ENCODE results near the gene NCR2.
"Not testable (repeated sequence)": the region's sequence is repeated elsewhere in the genome, so short reads cannot be mapped to it uniquely, and the experiment has no call there.

NCR2 gene

GRCh38 chr6:41335296-41335695 lies at the start of gene NCR2:
Gene NCR2, plus strand, starts transcription at chr6:41335608. Its CDS starts 269 bp downstream, at chr6:41335877.
- in situ Hi-C loops (cut with MboI; ENCODE audit: low sequenced_read_pairs): no loop called here

GRCh38 chr6:41286544-41287346 lies 48.7 kb upstream of the NCR2 start, which contains the start of gene TREM1:
Gene TREM1, minus strand, starts transcription at chr6:41286682. Its CDS starts 27 bp downstream, at chr6:41286655.
- in situ Hi-C loops (cut with MboI; ENCODE audit: low sequenced_read_pairs): no loop called here

- in situ Hi-C loops (cut with MboI; ENCODE audit: low sequenced_read_pairs): no loop called here
Observed at GRCh38 chr6:41288030-41288753, 47.2 kb upstream of the NCR2 start.

- in situ Hi-C loops (cut with MboI; ENCODE audit: low sequenced_read_pairs): no loop called here
Observed at GRCh38 chr6:41288754-41289129, 46.7 kb upstream of the NCR2 start.

GRCh38 chr6:41289815-41290214 lies 45.6 kb upstream of the NCR2 start:
- in situ Hi-C loops (cut with MboI; ENCODE audit: low sequenced_read_pairs): no loop called here

GRCh38 chr6:41291717-41292116 lies 43.7 kb upstream of the NCR2 start:
- in situ Hi-C loops (cut with MboI; ENCODE audit: low sequenced_read_pairs): no loop called here

- in situ Hi-C loops (cut with MboI; ENCODE audit: low sequenced_read_pairs): no loop called here
Observed at GRCh38 chr6:41294214-41294872, 41.1 kb upstream of the NCR2 start.

GRCh38 chr6:41297248-41297647 lies 38.2 kb upstream of the NCR2 start:
- in situ Hi-C loops (cut with MboI; ENCODE audit: low sequenced_read_pairs): not testable (repeated sequence)

- in situ Hi-C loops (cut with MboI; ENCODE audit: low sequenced_read_pairs): no loop called here
Observed at GRCh38 chr6:41298785-41299502, 36.5 kb upstream of the NCR2 start.

GRCh38 chr6:41302638-41303037 lies 32.8 kb upstream of the NCR2 start:
- in situ Hi-C loops (cut with MboI; ENCODE audit: low sequenced_read_pairs): no loop called here

- in situ Hi-C loops (cut with MboI; ENCODE audit: low sequenced_read_pairs): no loop called here
Observed at GRCh38 chr6:41306187-41306854, 29.1 kb upstream of the NCR2 start.

GRCh38 chr6:41315203-41315602 lies 20.2 kb upstream of the NCR2 start:
- in situ Hi-C loops (cut with MboI; ENCODE audit: low sequenced_read_pairs): loop anchor here (10.0 kb wide), 2 partner anchors 120 to 220 kb away; no protein-coding TSS in a partner anchor

GRCh38 chr6:41315943-41316620 lies 19.3 kb upstream of the NCR2 start:
- in situ Hi-C loops (cut with MboI; ENCODE audit: low sequenced_read_pairs): loop anchor here (10.0 kb wide), 2 partner anchors 121 to 221 kb away; no protein-coding TSS in a partner anchor

GRCh38 chr6:41318261-41318653 lies 17.2 kb upstream of the NCR2 start:
- in situ Hi-C loops (cut with MboI; ENCODE audit: low sequenced_read_pairs): loop anchor here (10.0 kb wide), 2 partner anchors 123 to 223 kb away; no protein-coding TSS in a partner anchor

- in situ Hi-C loops (cut with MboI; ENCODE audit: low sequenced_read_pairs): loop anchor here (10.0 kb wide), 2 partner anchors 124 to 224 kb away; no protein-coding TSS in a partner anchor
Observed at GRCh38 chr6:41318654-41319565, 16.5 kb upstream of the NCR2 start.

- in situ Hi-C loops (cut with MboI; ENCODE audit: low sequenced_read_pairs): no loop called here
Observed at GRCh38 chr6:41321183-41321582, 14.2 kb upstream of the NCR2 start.

- in situ Hi-C loops (cut with MboI; ENCODE audit: low sequenced_read_pairs): no loop called here
Observed at GRCh38 chr6:41325446-41326066, 9.9 kb upstream of the NCR2 start.

- in situ Hi-C loops (cut with MboI; ENCODE audit: low sequenced_read_pairs): no loop called here
Observed at GRCh38 chr6:41326092-41326491, 9.3 kb upstream of the NCR2 start.
